Skeletal muscle tissue (tissue), 4 donors: ENCODE results near the gene PRIM1. TPM values are rescaled to one million over a fixed set of nuclear protein-coding genes. Genes with fewer than 3 reads are reported as not detected.

ENCODE experiments used
- H3K27ac ChIP-seq: one replicate; pipeline ENCODE4 v1.7.0; 2013; ENCODE audit warnings: mild to moderate bottlenecking, low read depth, low read length, inconsistent platforms
- H3K27me3 ChIP-seq, 3 donors: one replicate each; pipeline ENCODE4 v1.7.0; 2013; ENCODE audit warnings: low read length in 3 of 3; ENCODE audit not compliant: control insufficient read depth in 3 of 3, insufficient read depth in 3 of 3
- H3K36me3 ChIP-seq, 3 donors: one replicate each; pipeline ENCODE4 v1.7.0; 2013; ENCODE audit warnings: low read length in 3 of 3; ENCODE audit not compliant: control insufficient read depth in 3 of 3, insufficient read depth in 3 of 3
- H3K4me1 ChIP-seq, 3 donors: one replicate each; pipeline ENCODE4 v1.7.0; 2013; ENCODE audit warnings: low read length in 3 of 3, mild to moderate bottlenecking in 3 of 3; ENCODE audit not compliant: control insufficient read depth in 3 of 3, insufficient read depth in 3 of 3
- H3K4me3 ChIP-seq, 3 donors: one replicate each; pipeline ENCODE4 v1.7.0; 2013; ENCODE audit warnings: low read length in 3 of 3
- H3K9ac ChIP-seq, 3 donors: one replicate each; pipeline ENCODE4 v1.7.0; 2013; ENCODE audit warnings: low read length in 3 of 3, mild to moderate bottlenecking in 3 of 3, moderate library complexity in 2 of 3, low read depth in 1 of 3
- H3K9me3 ChIP-seq, 3 donors: one replicate each; pipeline ENCODE4 v1.7.0; 2013; ENCODE audit warnings: low read length in 3 of 3; ENCODE audit not compliant: control insufficient read depth in 3 of 3
- total RNA-seq: library from RNA; depleted of rRNA; stranded (reverse); fragments of >200 nt; gene quantifications from one replicate; pipeline ENCODE4 v1.2.3, GENCODE V29; 2014
- donor health status: Osteomylitis.

Gene PRIM1
- total RNA-seq, 1 donor from 2014 or later: 14.6 TPM

DNA sequence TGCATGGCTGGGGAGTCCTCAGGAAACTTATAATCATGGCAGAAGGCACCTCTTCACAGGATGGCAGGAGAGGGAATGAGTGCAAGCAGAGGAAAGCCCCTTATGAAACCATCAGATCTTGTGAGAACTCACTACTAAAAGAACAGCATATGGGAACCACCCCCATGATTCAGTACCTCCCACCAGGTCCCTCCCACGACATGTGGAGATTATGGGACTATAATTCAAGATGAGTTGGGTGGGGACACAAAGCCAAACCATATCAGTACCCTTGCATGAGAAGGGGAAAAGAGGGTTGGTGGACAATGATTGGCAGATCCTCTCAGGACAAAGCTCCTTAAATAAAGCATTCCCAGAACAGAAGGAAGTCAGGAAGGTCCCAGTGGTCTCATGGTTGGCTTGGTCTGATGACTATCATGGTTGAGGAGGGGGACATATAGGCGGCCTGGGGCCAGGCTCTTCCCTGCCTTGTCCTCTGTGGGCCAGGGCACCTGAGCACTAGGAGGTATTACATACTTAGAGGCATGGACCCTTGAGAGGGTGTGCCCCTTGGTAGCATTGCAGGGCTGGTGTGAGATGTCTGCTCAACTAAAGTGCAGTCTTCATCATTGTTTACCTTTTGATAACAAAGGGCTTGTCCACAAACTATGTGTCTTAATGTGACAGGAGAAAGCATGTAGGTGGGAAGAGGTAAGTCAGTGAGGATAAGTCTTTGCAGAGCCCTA lies 33.2 kb upstream of the PRIM1 start:
- H3K27me3 ChIP-seq: no peaks in the 10 kb centered on the region
- no peaks in the 10 kb centered on the region for H3K4me1 ChIP-seq
- H3K9ac ChIP-seq: no peak overlapping the region
- H3K4me3 ChIP-seq: no peak overlapping the region
- no peaks in the 10 kb centered on the region for H3K36me3 ChIP-seq
- H3K27ac ChIP-seq: no peak overlapping the region
- no peaks in the 10 kb centered on the region for H3K9me3 ChIP-seq

DNA sequence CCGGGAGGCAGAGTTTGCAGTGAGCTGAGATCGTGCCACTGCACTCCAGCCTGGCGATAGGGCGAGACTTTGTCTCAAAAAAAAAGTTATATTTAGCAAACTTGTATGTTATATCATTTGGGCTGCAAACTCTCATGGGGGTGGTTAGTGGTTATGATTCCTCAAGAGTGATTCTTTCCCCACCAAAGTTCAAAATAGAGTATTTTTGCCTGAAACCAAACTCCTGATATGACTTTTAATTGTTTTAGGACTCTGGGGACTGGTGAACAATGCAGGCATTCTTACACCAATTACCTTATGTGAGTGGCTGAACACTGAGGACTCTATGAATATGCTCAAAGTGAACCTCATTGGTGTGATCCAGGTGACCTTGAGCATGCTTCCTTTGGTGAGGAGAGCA lies 29.6 kb upstream of the PRIM1 start:
- Histone ChIP-seq H3K27me3 (no peaks in the 10 kb centered on the region), H3K36me3 (no peaks in the 10 kb centered on the region), H3K4me1 (no peaks in the 10 kb centered on the region), H3K27ac (no peak overlapping the region), H3K9ac (no peak overlapping the region), H3K9me3 (no peaks in the 10 kb centered on the region), H3K4me3 (no peak overlapping the region)

DNA sequence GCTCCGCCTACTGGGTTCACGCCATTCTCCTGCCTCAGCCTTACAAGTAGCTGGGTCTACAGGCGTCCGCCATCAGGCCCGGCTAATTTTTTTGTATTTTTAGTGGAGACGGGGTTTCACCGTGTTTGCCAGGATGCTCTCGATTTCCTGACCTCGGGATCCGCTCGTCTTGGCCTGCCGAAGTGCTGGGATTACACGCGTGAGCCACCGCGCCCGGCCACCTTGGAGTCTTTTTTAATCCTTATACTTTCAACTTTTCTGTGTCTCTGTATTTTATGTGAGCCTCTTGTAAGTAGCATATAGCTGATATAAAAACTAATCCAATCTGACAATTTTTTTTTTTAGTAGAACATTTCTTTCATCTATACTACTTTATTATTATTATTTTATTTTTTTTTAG lies 26.6 kb upstream of the PRIM1 start:
- Histone ChIP-seq H3K27ac (no peak overlapping the region), H3K27me3 (no peaks in the 10 kb centered on the region), H3K4me3 (no peak overlapping the region), H3K36me3 (no peaks in the 10 kb centered on the region), H3K9me3 (no peaks in the 10 kb centered on the region), H3K9ac (no peak overlapping the region), H3K4me1 (no peaks in the 10 kb centered on the region)

DNA sequence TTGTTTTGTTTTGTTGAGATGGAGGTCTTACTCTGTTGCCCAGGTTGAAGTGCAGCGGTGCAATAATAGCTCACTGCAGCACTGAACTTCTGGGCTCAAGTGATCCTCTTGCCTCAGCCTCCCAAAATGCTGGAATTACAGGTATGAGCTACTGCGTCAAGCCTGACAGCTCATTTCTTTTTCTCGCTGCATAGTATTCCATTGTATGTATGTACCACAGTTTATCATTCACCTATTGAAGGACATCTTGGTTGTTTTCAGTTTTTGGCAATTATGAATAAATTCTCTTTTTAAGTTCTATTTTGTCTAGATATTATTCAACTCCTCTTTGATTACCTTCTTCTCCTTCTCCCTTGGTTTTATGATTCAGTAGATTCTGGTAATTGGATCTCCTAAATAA lies 24.5 kb upstream of the PRIM1 start:
- Histone ChIP-seq H3K27me3 (no peaks in the 10 kb centered on the region), H3K27ac (no peak overlapping the region), H3K9ac (no peak overlapping the region), H3K36me3 (no peaks in the 10 kb centered on the region), H3K4me1 (no peaks in the 10 kb centered on the region), H3K9me3 (no peaks in the 10 kb centered on the region), H3K4me3 (no peak overlapping the region)

DNA sequence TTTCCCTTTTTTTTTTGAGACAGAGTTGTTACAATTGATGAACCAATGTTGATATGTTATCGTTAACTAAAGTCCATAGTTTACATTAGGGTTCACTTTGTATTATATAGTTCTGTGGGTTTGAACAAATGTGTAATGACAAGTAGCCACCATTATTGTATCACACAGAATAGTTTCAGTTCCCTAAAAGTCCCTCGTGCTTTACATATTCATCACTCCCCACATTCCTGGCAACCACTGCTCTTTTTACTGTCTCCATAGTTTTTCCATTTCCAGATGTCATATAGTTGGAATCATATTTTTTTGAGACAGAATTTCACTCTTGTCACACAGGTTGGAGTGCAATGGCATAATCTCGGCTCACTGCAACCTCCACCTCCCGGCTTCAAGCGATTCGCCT lies 23.5 kb upstream of the PRIM1 start:
- Histone ChIP-seq H3K9me3 (no peaks in the 10 kb centered on the region), H3K9ac (no peak overlapping the region), H3K36me3 (no peaks in the 10 kb centered on the region), H3K4me1 (no peaks in the 10 kb centered on the region), H3K27me3 (no peaks in the 10 kb centered on the region), H3K27ac (no peak overlapping the region), H3K4me3 (no peak overlapping the region)

DNA sequence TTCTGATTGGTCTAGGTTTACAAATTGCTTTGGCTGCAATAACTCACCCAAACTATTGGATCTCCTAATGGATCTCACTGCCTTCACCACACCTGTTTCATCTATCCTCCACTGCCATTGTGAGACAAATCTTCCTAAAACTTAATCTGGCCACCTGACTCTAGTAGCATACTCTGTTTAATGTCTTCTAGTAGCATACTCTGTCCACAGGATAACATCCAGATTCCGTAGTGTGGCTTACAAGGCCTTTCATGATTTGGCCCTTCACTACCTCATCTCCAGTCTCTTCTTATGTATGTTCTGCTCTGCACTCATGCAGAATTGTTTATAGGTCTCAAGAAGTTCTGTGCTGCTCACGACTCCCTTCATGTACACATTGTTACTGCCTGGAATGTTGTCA lies 21.0 kb upstream of the PRIM1 start:
- H3K9me3 ChIP-seq: no peaks in the 10 kb centered on the region
- no peaks in the 10 kb centered on the region for H3K4me1 ChIP-seq
- H3K36me3 ChIP-seq: no peaks in the 10 kb centered on the region
- no peak overlapping the region for H3K4me3 ChIP-seq
- H3K27me3 ChIP-seq: no peaks in the 10 kb centered on the region
- no peak overlapping the region for H3K9ac ChIP-seq
- H3K27ac ChIP-seq: no peak overlapping the region

DNA sequence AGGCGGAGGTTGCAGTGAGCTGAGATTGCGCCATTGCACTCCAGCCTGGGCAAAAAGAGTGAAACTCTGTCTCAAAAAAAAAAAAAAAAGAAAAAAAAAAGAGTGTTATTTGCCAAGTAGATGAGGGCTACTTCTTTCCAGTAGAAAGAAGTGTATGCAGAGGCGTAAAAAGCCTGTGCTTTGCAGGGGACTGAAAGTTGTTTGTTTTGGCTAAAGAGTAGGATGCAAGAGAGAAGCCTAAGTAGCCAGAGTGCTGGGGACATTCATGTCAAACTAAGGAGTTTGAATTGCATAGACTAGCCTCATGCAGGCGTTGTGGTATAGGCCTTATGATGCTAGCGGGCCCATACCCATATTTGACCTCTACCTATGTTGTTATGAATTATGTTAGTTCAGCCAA lies 20.5 kb upstream of the PRIM1 start:
- no peaks in the 10 kb centered on the region for H3K4me1 ChIP-seq
- no peaks in the 10 kb centered on the region for H3K27me3 ChIP-seq
- H3K9ac ChIP-seq: no peak overlapping the region
- H3K27ac ChIP-seq: no peak overlapping the region
- H3K4me3 ChIP-seq: no peak overlapping the region
- no peaks in the 10 kb centered on the region for H3K9me3 ChIP-seq
- no peaks in the 10 kb centered on the region for H3K36me3 ChIP-seq

DNA sequence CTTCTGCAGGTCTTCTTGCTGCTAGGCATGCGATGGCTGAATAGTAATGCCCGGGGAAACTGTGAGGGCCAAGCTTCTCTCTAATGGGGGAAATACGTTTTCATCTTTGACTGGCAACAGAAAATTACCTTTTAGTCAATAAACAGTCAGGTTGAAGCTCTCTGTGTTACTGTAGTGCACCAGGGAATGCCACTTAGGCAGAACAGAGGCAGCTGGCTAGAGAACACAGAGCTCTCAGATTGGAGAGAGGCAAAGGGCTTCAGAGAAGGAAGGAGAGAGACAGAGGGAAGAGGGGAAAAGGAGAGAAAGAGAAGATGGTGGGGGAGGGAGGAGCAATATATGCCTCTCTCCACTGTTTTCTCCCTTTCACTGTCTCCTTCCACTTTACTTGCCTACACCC lies 17.7 kb upstream of the PRIM1 start:
- Histone ChIP-seq H3K27me3 (no peaks in the 10 kb centered on the region), H3K36me3 (no peaks in the 10 kb centered on the region), H3K4me3 (no peak overlapping the region), H3K4me1 (no peaks in the 10 kb centered on the region), H3K9me3 (no peaks in the 10 kb centered on the region), H3K27ac (no peak overlapping the region), H3K9ac (no peak overlapping the region)

DNA sequence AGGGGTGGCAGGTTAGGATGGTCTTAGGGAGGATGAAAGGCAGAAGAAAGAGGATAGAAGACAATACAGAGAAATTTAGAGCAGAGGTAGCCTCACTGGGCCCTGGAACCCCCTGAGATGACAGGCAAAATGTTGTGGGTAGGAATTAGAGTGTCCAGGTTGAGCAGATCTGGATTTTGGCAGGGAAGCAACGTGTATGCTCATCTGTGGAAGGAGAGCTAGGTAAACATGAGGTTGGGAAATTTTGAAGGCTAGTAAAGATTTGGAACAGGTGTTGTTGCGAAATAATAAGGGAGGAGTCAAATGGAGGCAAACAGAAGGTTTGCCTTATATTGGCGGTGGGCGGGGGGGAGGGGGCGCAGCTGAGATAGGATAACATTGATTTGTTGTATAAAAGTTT lies 16.3 kb upstream of the PRIM1 start:
- Histone ChIP-seq H3K4me3 (no peak overlapping the region), H3K9ac (no peak overlapping the region), H3K27me3 (no peaks in the 10 kb centered on the region), H3K9me3 (no peaks in the 10 kb centered on the region), H3K36me3 (no peaks in the 10 kb centered on the region), H3K27ac (no peak overlapping the region), H3K4me1 (no peaks in the 10 kb centered on the region)

DNA sequence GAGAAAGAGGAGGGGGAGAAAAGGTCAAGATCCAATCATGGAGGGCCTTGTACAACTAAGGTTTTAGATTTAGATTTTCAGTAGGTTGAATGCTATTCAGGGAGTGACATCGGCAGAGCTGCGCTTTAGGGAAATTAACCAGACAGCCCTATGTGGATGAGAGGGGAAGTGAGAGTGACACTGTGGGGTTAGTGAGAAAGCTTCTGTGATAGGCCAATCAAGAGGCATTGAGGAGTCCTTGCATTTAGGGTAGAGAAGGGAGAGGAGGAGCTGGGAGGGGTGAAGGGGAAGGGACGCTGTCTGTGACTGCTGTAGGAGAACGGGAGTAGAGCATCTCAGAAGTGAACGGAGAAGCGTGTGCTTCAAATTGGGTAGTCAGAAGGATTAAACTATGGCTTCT lies 14.4 kb upstream of the PRIM1 start:
- Histone ChIP-seq H3K9ac (no peak overlapping the region), H3K4me1 (no peaks in the 10 kb centered on the region), H3K27me3 (no peaks in the 10 kb centered on the region), H3K4me3 (no peak overlapping the region), H3K36me3 (no peaks in the 10 kb centered on the region), H3K9me3 (no peaks in the 10 kb centered on the region), H3K27ac (no peak overlapping the region)
